Hypothalamus (tissue), 51 donors: ENCODE data around the gene PRX.
A peak's percentile ranks its signal among the peaks of the same experiment; 100 is the strongest.
"Not testable (repeated sequence)": the region's sequence is repeated elsewhere in the genome, so short reads cannot be mapped to it uniquely, and the experiment has no call there.

ENCODE experiments used
- DNase-seq, 51 donors: peaks; one replicate each; lab custom pipeline; 2025; lab: John Stamatoyannopoulos, UW

Gene PRX, protein sequence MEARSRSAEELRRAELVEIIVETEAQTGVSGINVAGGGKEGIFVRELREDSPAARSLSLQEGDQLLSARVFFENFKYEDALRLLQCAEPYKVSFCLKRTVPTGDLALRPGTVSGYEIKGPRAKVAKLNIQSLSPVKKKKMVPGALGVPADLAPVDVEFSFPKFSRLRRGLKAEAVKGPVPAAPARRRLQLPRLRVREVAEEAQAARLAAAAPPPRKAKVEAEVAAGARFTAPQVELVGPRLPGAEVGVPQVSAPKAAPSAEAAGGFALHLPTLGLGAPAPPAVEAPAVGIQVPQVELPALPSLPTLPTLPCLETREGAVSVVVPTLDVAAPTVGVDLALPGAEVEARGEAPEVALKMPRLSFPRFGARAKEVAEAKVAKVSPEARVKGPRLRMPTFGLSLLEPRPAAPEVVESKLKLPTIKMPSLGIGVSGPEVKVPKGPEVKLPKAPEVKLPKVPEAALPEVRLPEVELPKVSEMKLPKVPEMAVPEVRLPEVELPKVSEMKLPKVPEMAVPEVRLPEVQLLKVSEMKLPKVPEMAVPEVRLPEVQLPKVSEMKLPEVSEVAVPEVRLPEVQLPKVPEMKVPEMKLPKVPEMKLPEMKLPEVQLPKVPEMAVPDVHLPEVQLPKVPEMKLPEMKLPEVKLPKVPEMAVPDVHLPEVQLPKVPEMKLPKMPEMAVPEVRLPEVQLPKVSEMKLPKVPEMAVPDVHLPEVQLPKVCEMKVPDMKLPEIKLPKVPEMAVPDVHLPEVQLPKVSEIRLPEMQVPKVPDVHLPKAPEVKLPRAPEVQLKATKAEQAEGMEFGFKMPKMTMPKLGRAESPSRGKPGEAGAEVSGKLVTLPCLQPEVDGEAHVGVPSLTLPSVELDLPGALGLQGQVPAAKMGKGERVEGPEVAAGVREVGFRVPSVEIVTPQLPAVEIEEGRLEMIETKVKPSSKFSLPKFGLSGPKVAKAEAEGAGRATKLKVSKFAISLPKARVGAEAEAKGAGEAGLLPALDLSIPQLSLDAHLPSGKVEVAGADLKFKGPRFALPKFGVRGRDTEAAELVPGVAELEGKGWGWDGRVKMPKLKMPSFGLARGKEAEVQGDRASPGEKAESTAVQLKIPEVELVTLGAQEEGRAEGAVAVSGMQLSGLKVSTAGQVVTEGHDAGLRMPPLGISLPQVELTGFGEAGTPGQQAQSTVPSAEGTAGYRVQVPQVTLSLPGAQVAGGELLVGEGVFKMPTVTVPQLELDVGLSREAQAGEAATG (N-terminal part only)

DNA sequence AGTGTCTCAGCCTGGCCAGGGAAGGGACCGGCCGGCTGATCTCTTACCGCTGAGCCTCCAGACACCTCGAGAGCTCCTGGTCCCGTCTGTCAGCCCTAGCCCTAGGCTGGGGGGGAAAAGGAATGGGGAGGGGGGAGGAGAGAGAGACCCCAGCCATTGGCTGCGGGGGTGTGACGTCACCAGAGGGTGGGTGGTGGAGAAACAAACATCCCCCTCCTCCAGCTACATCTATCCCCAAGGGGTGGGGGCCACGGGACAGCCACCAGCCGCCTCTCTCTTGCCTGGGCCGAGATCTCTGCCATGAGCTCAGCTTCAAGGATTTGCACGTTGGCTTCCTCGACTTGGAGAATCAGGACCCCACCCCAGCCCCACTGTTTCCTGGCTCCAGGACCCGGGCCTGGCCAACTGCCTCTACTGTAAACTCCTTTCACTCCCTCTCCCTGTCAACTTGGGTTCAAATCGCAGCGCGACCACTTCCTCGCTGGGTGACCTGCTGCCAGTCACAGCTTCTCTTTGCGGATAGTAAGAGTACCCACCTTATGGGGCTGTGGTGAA is at the start of gene PRX:
Gene PRX, minus strand, starts transcription at position 88 of the 555 bp plus-strand sequence. CDS start 5,446 bp downstream, outside the sequence.
- no peak for DNase-seq

DNA sequence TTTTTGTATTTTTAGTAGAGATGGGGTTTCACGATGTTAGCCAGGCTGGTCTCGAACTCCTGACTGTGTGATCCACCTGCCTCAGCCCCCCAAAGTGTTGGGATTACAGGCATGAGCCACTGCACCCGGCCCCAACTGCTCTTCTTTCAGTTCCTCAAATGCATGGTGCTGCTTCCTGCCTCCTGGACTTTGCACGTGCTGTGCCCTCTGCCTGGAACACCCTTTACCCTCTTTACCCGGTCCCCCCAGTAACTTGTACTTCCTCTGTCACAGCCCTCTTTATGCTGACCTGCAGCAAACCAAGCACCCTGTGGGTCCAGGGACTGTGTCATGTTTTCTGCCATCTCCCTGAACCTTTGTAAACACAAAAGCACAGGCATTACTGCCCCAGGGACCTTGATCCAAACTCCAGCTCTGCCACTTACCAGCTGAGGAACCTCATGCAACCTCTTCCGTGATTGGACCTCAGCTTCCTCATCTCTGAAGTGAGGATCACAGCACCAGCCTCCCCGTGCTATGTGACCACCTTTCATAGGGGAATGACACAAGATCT is 48.6 kb upstream of the PRX start:
- DNase-seq, result peak in 2 of 51 donors; percentile 4 to 16

- no peak for DNase-seq
Measured at GRCh38 chr19:40460185-40460584, 47.0 kb upstream of the PRX start.

DNA sequence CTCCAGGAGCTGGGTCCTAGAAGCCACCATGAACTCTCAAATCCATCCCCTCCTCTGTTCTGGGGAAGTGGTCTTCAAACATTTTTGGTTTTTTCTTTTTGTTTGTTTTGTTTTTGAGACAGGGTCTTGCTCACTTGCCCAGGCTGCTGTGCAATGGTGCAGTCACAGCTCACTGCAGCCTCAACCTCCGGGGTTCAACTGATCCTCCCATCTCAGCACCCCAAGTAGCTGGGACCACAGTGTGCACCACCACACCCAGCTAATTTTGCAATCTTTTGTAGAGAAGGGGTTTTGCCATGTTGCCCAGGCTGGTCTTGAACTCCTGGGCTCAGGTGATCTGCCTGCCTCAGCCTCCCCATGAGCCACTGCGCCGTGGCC is 45.4 kb upstream of the PRX start:
- no peak for DNase-seq

GRCh38 chr19:40457953-40458596 is 44.9 kb upstream of the PRX start:
- DNase-seq, result no peak

DNA sequence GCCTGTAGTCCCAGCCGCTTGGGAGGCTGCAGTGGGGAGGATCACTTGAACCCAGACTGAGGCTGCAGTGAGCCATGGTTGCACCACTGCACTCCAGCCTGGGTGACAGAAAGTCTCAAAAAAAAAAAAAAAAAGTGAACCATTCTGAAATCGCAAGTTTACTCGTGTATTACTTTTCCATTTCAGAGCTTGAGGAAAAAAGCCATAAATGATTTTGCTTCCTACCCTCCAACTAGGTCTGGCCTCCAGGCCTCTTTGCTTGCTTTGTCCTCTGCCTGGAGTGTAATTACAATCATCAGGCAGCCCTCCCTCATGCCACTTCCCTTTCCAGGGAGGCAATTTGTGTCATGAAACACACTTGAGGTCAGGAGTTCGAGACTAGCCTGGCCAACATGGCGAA is 43.9 kb upstream of the PRX start:
- DNase-seq, result no peak

GRCh38 chr19:40453943-40454342 is 40.8 kb upstream of the PRX start:
- not testable (repeated sequence) for DNase-seq

GRCh38 chr19:40453151-40453735 is 40.1 kb upstream of the PRX start:
- DNase-seq, result no peak

GRCh38 chr19:40452016-40452415 is 38.8 kb upstream of the PRX start:
- DNase-seq, result no peak

DNA sequence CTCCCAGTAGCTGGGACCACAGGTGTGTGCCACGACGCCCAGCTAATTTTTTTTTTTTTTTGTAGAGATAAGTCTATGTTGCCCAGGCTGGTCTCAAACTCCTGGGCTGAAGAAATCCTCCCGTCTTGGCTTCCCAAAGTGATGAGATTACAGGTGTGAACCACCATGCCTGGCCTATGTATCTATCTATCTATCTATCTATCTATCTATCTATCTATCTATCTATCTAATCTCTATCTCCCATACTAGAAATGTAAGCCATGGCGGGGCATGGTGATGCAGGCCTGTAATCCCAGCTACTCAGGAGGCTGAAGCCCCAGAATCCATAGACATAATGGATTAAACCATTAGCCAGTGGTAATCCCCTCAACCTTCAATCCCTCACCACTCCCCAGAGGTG is 37.5 kb upstream of the PRX start:
- DNase-seq, result no peak

DNA sequence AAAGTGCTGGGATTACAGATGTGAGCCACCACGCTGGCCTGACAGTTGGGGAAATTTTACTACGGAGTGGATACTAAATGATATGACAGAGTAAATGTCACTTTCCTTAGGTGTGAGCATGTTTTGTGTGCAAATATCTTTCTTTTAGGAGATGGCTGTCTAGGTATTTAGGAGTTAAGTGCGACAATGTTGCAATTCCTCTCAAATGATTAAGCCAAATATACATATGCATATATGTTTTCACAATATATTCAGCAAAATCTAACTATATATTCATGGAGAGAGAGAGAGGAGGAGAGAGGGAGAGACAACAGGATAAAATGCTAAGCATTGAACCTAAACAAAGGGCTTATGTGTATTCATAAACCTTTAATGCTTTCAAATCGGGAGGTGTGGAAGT is 36.3 kb upstream of the PRX start:
- no peak for DNase-seq

- DNase-seq, result no peak
Measured at GRCh38 chr19:40446263-40446784, 33.1 kb upstream of the PRX start.

DNA sequence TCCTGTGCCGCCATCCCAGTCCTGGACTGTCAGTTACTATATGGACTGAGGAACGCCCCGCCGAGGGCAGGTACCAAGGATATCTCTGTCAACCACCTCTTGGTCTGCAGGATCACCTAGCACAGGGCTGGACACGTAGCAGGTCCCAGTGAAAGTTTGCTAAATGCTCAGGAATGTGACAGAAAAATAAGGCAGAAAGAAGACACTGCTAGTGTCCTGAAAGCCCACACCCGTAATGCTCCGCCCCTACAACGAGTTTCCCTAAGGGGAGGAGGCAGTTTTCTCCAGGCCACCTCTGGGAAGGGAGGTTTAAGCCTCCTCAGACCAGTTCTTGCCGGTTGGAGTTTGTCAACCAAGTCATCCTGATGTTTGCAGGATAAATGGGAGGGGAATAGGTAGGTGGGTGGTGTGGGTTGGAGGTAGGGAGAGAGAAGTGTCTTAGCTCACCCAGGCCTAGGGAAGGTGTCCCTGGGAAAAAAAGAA is 32.6 kb upstream of the PRX start:
- peak in 1 of 51 donors; percentile 1 for DNase-seq

DNA sequence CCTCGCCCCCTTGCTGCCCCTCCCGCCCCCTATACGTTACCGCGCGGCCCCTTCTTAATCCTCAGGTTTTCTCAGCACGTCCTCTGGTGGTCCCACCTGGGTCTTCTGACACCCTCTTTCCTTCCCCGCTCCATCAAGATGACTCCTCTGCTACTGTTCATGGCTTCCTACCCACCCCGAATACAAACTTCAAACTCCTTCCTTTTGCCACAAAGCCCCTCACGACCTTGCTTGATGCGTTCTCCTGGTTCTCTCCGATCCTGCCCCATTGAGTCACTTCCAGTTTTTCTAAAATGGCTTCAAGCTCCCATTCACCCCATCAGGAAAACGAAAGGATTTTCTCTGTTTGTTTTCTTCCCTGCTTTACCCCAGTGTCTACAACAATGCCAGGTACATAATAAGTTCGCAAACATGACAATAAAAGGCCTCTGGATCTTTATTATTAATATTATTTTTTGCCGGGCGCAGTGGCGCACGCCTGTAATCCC is 31.7 kb upstream of the PRX start:
- DNase-seq, result no peak

- peak; percentile 75 to 99 (median 97) for DNase-seq
Measured at GRCh38 chr19:40444000-40444824, 31.0 kb upstream of the PRX start, which contains the start of gene SERTAD3. Gene SERTAD3, minus strand, starts transcription at chr19:40444335. Its CDS starts 2,255 bp downstream, at chr19:40442080.

DNA sequence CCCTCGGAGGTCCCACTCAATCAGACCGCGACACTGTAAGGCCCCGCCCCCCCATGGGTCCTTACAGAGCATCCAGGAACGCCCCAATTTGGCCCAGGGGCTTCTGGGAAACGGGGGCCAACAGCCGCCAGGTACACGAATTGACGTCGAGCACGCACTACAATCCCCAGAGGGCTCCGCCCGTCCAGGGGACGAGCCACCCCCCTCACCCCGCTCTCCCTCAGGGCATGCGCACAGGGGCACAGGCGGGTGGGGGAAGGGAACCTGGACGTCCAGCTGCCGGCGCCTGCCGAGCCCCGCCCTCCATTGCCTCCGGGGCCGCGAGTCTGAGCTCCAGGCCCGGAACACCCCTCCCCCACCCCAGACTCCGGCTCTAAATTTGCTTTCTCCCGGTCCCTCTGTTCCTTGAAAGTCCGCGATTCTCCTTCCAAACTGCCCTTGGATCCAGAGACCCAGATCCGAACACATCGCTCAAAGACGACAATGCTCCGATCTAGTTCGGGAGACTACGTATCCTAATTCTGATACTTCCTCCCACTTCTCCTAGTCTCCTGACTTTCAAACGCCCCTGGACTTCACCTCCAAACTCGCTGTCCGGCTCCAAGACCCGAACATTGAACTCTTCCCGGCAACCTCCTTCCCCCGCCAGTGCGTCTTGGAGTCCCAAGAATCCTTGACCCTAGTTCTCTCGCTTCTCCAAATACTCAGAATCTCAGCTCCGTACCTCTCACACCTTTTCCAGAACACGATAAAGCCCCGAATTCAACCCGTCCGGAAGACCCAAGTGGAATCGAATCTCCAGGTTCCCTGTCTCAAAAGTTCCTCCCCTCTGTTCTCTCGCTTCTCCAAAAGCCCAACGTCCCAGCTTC is 30.2 kb upstream of the PRX start:
- DNase-seq, result peak; percentile 90 to 99 (median 97)
